ENCODE results near the gene IGFL3.
"Not testable (repeated sequence)": the region's sequence is repeated elsewhere in the genome, so short reads cannot be mapped to it uniquely, and the experiment has no call there.

IGFL3 gene

DNA sequence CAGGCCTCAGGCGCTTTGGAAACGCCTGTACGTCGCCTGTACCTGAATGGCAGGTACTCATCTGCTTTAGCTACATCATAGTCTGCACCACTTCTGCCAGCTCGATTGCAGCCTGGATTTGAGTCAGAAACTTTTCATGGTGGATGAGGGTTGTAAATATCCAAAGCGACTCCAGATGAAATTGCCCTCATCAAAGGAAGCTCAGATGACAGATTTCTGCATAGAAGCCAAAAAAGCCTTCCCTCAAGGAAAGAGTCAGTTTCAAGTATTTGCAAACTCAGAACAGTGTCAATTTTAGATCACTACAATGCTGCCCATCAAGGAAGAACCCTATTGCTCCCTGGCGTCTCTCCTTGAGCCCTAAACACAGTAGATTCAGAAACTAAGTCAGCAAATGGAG lies 44.9 kb downstream of the IGFL3 start:
- Mint-ChIP-seq H3K27me3 (ENCODE audit: low read depth) (peaks cover 52% of the 10 kb centered on the region), H3K4me1 (peaks cover 10% of the 10 kb centered on the region), H3K36me3 (ENCODE audit: low read depth) (no peaks in the 10 kb centered on the region), H3K27ac (no peak overlapping the region), H3K9me3 (peaks cover 2% of the 10 kb centered on the region), H3K4me3 (no peak overlapping the region)
- TF ChIP-seq, protein P1, sequence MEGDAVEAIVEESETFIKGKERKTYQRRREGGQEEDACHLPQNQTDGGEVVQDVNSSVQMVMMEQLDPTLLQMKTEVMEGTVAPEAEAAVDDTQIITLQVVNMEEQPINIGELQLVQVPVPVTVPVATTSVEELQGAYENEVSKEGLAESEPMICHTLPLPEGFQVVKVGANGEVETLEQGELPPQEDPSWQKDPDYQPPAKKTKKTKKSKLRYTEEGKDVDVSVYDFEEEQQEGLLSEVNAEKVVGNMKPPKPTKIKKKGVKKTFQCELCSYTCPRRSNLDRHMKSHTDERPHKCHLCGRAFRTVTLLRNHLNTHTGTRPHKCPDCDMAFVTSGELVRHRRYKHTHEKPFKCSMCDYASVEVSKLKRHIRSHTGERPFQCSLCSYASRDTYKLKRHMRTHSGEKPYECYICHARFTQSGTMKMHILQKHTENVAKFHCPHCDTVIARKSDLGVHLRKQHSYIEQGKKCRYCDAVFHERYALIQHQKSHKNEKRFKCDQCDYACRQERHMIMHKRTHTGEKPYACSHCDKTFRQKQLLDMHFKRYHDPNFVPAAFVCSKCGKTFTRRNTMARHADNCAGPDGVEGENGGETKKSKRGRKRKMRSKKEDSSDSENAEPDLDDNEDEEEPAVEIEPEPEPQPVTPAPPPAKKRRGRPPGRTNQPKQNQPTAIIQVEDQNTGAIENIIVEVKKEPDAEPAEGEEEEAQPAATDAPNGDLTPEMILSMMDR (IDR thresholded peaks at IDR 0.05; ENCODE audit: unreplicated experiment in 3 of 3) = no peak

DNA sequence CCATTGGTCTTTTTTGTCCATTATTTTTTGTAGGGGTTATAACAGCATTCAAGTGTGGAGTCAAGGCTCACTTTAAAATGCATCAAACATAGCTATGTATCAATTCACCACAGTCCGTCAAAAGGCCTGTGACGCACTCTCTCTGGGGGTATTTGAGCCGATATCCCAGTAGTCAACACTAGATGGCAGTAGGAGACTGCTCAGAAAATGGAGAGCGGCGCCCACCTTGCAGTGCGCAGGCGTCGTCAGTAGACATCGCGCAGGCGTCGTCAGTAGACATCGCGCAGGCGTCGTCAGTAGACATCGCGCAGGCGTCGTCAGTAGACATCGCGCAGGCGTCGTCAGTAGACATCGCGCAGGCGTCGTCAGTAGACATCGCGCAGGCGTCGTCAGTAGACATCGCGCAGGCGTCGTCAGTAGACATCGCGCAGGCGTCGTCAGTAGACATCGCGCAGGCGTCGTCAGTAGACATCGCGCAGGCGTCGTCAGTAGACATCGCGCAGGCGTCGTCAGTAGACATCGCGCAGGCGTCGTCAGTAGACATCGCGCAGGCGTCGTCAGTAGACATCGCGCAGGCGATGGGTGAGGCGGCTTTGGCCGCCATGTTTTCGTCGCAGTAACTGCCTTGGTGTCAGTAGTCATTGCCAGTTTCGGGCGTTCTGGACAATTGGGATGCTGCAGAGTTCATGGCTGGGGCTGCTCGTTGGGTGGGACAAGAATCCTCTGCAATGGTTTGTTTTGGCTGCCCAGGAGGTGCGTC lies 45.7 kb downstream of the IGFL3 start:
- not testable (repeated sequence) for H3K4me1 Mint-ChIP-seq; H3K36me3 Mint-ChIP-seq (ENCODE audit: low read depth); H3K27ac Mint-ChIP-seq; H3K4me3 Mint-ChIP-seq; H3K9me3 Mint-ChIP-seq
- peaks cover 60% of the 10 kb centered on the region for H3K27me3 Mint-ChIP-seq (ENCODE audit: low read depth)
- TF ChIP-seq, protein P1 (IDR thresholded peaks at IDR 0.05; ENCODE audit: unreplicated experiment in 3 of 3) = peak; percentile 45 to 50 (median 48)

DNA sequence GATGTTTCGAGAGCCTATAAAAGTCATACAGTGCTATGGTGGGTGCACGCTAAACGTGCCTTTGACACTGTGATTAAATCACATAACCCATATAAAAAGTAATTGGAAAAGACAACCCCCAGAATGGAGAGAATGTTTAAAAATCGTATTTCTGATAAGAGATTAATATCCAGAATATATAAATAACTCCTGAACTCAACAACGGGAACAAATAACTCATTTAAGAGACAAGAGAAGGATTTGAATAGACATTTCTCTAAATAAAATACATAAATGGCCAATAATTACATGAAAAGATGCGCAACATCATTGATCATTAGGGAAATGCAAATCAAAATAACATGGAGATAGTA lies 46.7 kb downstream of the IGFL3 start:
- TF ChIP-seq, protein P1 (IDR thresholded peaks at IDR 0.05; ENCODE audit: unreplicated experiment in 3 of 3) = peak in 1 of 3 experiments; percentile 50
- no peaks in the 10 kb centered on the region for H3K9me3 Mint-ChIP-seq
- peaks cover 17% of the 10 kb centered on the region for H3K4me1 Mint-ChIP-seq
- H3K27me3 Mint-ChIP-seq (ENCODE audit: low read depth) = peaks cover 69% of the 10 kb centered on the region
- H3K4me3 Mint-ChIP-seq = peak overlapping the region; percentile 76 to 80 (median 78)
- H3K36me3 Mint-ChIP-seq (ENCODE audit: low read depth) = no peaks in the 10 kb centered on the region
- no peak overlapping the region for H3K27ac Mint-ChIP-seq

DNA sequence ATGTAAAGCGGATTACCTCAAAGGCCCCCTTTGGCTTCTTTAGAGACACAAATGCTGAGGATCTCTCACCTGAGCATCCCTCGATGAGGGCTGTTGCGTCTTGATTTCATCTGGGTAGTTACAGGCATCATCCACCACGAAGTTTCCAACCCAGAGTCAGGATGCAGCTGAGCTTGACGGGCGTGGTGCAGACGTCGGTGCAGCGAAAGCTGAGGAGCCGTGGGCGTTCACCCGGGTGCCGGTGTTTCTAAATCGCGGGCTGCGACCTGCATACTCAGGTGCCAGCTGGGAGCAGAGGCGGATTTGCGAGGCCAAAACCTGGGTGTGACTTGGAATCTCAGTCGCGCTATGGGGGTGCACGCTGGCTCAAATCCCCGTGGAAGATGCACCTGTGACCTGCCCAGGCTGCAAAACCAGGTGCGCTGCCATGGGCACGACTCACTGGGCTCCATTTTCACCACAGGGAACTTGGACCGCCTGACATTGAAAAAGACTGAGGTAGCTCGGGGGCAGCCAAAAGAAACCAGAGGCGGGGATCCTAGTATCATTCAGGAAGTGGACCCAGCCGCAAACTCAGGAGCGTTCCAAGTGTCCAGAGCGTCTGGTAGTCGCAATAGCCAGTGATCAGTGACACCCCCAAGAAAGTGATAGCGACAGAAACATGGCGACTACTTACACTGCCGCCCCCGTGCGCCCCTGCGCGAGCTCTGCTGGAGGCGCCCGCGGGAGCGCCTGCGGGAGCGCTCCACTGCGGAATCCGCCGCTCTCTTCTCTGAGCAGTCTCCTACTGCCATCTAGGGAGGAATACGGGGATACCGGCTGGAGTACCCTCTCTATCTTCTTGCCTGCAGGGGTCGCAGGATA lies 47.3 kb downstream of the IGFL3 start:
- TF ChIP-seq, protein P1 (IDR thresholded peaks at IDR 0.05; ENCODE audit: unreplicated experiment in 3 of 3) = peak; percentile 100
- peaks cover 21% of the 10 kb centered on the region for H3K4me1 Mint-ChIP-seq
- peak overlapping the region; percentile 76 to 80 (median 78) for H3K4me3 Mint-ChIP-seq
- no peaks in the 10 kb centered on the region for H3K9me3 Mint-ChIP-seq
- no peak overlapping the region for H3K27ac Mint-ChIP-seq
- no peaks in the 10 kb centered on the region for H3K36me3 Mint-ChIP-seq (ENCODE audit: low read depth)
- peaks cover 72% of the 10 kb centered on the region for H3K27me3 Mint-ChIP-seq (ENCODE audit: low read depth)

DNA sequence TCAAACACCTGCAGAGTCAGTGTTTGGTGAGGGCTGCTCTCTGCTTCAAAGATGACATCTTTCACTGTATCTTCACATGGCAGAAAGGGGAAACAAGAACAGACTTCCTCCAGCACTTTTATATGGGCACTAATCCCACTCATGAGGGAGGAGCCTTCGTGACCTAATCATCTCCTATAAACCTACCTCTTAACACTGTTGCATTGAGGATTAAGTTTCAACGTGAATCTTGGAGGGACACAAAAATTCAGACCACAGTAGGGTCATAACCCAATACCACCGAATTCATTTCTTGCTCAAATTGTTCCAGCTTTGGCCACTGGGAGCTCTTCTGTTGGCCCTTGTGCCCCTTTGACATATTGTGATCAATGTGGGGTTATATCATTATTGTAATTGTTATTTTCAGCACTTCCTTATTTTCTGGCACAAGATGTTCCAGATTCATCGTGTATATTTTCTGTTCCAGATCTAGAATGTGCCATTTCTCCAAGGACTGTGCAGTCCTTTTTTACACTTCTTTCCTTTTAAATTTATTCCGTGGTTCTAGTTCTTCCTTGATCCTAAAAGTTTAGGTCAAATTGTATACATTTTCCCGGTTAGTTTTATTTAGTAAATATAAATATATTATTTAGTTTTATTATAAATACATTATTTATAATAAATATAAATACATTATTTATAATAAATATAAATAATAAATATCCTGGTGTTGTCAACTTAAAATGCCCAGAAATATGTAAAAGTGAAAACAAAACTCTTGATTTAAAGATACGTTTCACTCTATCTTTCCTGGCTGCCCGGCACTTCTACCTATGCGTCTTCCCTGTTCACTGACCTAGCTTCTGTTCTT lies 48.2 kb downstream of the IGFL3 start:
- Mint-ChIP-seq H3K4me1 (peaks cover 21% of the 10 kb centered on the region), H3K36me3 (ENCODE audit: low read depth) (no peaks in the 10 kb centered on the region), H3K4me3 (peak overlapping the region in 2 of 3 experiments; percentile 76 to 80), H3K27ac (no peak overlapping the region), H3K9me3 (no peaks in the 10 kb centered on the region), H3K27me3 (ENCODE audit: low read depth) (peaks cover 76% of the 10 kb centered on the region)
- TF ChIP-seq, protein P1 (IDR thresholded peaks at IDR 0.05; ENCODE audit: unreplicated experiment in 3 of 3) = no peak

Measured in nephron (organoid).